Measurements from ENCODE around the gene CEBPZ. TPM values are rescaled to one million over a fixed set of nuclear protein-coding genes. Genes with fewer than 3 reads are reported as not detected.

The CEBPZ gene
- total RNA-seq, 2 donors from 2014 or later, result 20.8 to 33.6 TPM

GRCh38 chr2:37271376-37272067, 40.1 kb upstream of the CEBPZ start:
- H3K4me1 ChIP-seq, result no peaks in the 10 kb centered on the region
- no peak overlapping the region for H3K4me3 ChIP-seq
- no peaks in the 10 kb centered on the region for H3K9me3 ChIP-seq
- WGBS, 2 donors, result 92 to 96% methylated on average over 7 of the region's 7 CpGs
- H3K27me3 ChIP-seq, result no peaks in the 10 kb centered on the region
- peaks cover 8 to 9% of the 10 kb centered on the region in 2 donors for H3K36me3 ChIP-seq (replicated peaks in 1 of 2; ENCODE audit: insufficient read depth in 1 of 2, low read depth in 2 of 2)
- no peak for DNase-seq
- intact Hi-C loops (cut with DNase I), result no loop called here
- TF ChIP-seq POLR2A (IDR thresholded peaks at IDR 0.05) (no peak), CTCF (IDR thresholded peaks at IDR 0.05) (no peak)
- no peak overlapping the region for H3K27ac ChIP-seq
- no peak for ATAC-seq

- Histone ChIP-seq H3K4me3 (no peak overlapping the region), H3K36me3 (replicated peaks in 1 of 2; ENCODE audit: insufficient read depth in 1 of 2, low read depth in 2 of 2) (peaks cover 4 to 9% of the 10 kb centered on the region in 2 donors), H3K4me1 (no peaks in the 10 kb centered on the region), H3K27ac (no peak overlapping the region), H3K27me3 (no peaks in the 10 kb centered on the region), H3K9me3 (no peaks in the 10 kb centered on the region)
- TF ChIP-seq CTCF (IDR thresholded peaks at IDR 0.05) (no peak), POLR2A (IDR thresholded peaks at IDR 0.05) (no peak)
- intact Hi-C loops (cut with DNase I), result no loop called here
- ATAC-seq (no peak), DNase-seq (no peak)
- 88 to 89% methylated on average over 4 of the region's 4 CpGs for WGBS, 2 donors
Measured at GRCh38 chr2:37268111-37268510, 36.7 kb upstream of the CEBPZ start.

- no peak for TF ChIP-seq CTCF (IDR thresholded peaks at IDR 0.05)
- TF ChIP-seq POLR2A (IDR thresholded peaks at IDR 0.05), result no peak
- H3K4me3 ChIP-seq, result no peak overlapping the region
- peaks cover 4 to 9% of the 10 kb centered on the region in 2 donors for H3K36me3 ChIP-seq (replicated peaks in 1 of 2; ENCODE audit: insufficient read depth in 1 of 2, low read depth in 2 of 2)
- DNase-seq, result no peak
- ATAC-seq, result no peak
- H3K27ac ChIP-seq, result no peak overlapping the region
- intact Hi-C loops (cut with DNase I), result no loop called here
- no peaks in the 10 kb centered on the region for H3K9me3 ChIP-seq
- H3K27me3 ChIP-seq, result no peaks in the 10 kb centered on the region
- H3K4me1 ChIP-seq, result no peaks in the 10 kb centered on the region
Measured at GRCh38 chr2:37267685-37268084, 36.3 kb upstream of the CEBPZ start.

- DNase-seq (no peak), ATAC-seq (no peak)
- no peak for TF ChIP-seq CTCF (IDR thresholded peaks at IDR 0.05)
- no peak for TF ChIP-seq POLR2A (IDR thresholded peaks at IDR 0.05)
- Histone ChIP-seq H3K27me3 (no peaks in the 10 kb centered on the region), H3K4me1 (no peaks in the 10 kb centered on the region), H3K4me3 (no peak overlapping the region), H3K9me3 (no peaks in the 10 kb centered on the region), H3K36me3 (replicated peaks in 1 of 2; ENCODE audit: insufficient read depth in 1 of 2, low read depth in 2 of 2) (no peaks in the 10 kb centered on the region), H3K27ac (no peak overlapping the region)
- 75 to 78% methylated on average over 2 of the region's 2 CpGs for WGBS, 2 donors
- intact Hi-C loops (cut with DNase I), result no loop called here
Measured at GRCh38 chr2:37263839-37264238, 32.4 kb upstream of the CEBPZ start.

- Histone ChIP-seq H3K4me3 (no peak overlapping the region), H3K27ac (no peak overlapping the region), H3K27me3 (no peaks in the 10 kb centered on the region), H3K36me3 (replicated peaks in 1 of 2; ENCODE audit: insufficient read depth in 1 of 2, low read depth in 2 of 2) (no peaks in the 10 kb centered on the region), H3K9me3 (no peaks in the 10 kb centered on the region), H3K4me1 (no peaks in the 10 kb centered on the region)
- DNase-seq (no peak), ATAC-seq (no peak)
- intact Hi-C loops (cut with DNase I), result no loop called here
- 59 to 82% methylated on average over 2 of the region's 2 CpGs for WGBS, 2 donors
- TF ChIP-seq CTCF (IDR thresholded peaks at IDR 0.05) (no peak), POLR2A (IDR thresholded peaks at IDR 0.05) (no peak)
Measured at GRCh38 chr2:37262522-37262921, 31.1 kb upstream of the CEBPZ start.

Measured in body of pancreas (tissue), 4 donors.